Body of pancreas (tissue), 4 donors: ENCODE measurements around the gene ROR1. TPM values are rescaled to one million over a fixed set of nuclear protein-coding genes. Genes with fewer than 3 reads are reported as not detected.

ENCODE experiments used
- ATAC-seq: fragments of 150-250 bp; one replicate; pipeline ENCODE4 v1.9.1; 2016
- DNase-seq, 4 donors: peaks; one replicate each; pipeline ENCODE4 v3.0.0-alpha.2; 2019
- H3K27ac ChIP-seq, 4 donors: fragments of 200-600 bp; sonication (generic); 1 replicate in 3 of 4; 2 replicates in 1 of 4; pipeline versions ENCODE4 v1.5.1 to v1.6.1; 2016 to 2019; ENCODE audit warnings: mild to moderate bottlenecking in 1 of 4, mixed read lengths in 1 of 4, moderate library complexity in 1 of 4
- H3K27me3 ChIP-seq, 2 donors: fragments of 200-600 bp; sonication (generic); one replicate each; pipeline ENCODE4 v1.6.0; 2016; ENCODE audit warnings: mild to moderate bottlenecking in 1 of 2
- H3K36me3 ChIP-seq, 2 donors: fragments of 200-600 bp; sonication (generic); replicated peaks in 1 of 2; 2 replicates each; pipeline ENCODE4 v1.5.1; 2016; ENCODE audit warnings: low read depth in 2 of 2; ENCODE audit not compliant: insufficient read depth in 1 of 2
- H3K4me1 ChIP-seq: fragments of 200-600 bp; sonication (generic); one replicate; pipeline ENCODE4 v1.6.0; 2016
- H3K4me3 ChIP-seq, 2 donors: fragments of 200-600 bp; sonication (generic); 1 replicate in 1 of 2; 2 replicates in 1 of 2; pipeline ENCODE4 v1.5.1; 2016 to 2019
- H3K9me3 ChIP-seq, 3 donors: fragments of 200-600 bp; sonication (generic); 1 replicate in 2 of 3; 2 replicates in 1 of 3; pipeline ENCODE4 v1.5.1; 2016
- POLR2A ChIP-seq, 3 donors: fragments of 450-650 bp; IDR thresholded peaks; one replicate each; pipeline ENCODE4 v1.6.1; 2016; ENCODE audit warnings: antibody characterized with exemption in 3 of 3, mild to moderate bottlenecking in 2 of 3
- WGBS, 2 donors: methylation state at CpG; one replicate each; pipeline ENCODE4 v1.1.5; 2017; 5-methylcytosine and 5-hydroxymethylcytosine counted together
- intact Hi-C: fragments of 100-400 bp; cut with DNase I; formaldehyde crosslinking; loops from one replicate; pipeline ENCODE4 v1.15.1; 2023
- total RNA-seq, 2 donors: library from RNA; depleted of rRNA; stranded (reverse); fragments of >200 nt; gene quantifications; one replicate each; pipeline ENCODE4 v1.1.0, GENCODE V29; 2016
- TF ChIP-seq, protein P1 (sequence below), 7 experiments: fragments of 450-650 bp in 4 of 7; fragments of 200-600 bp in 3 of 7; sonication (generic) in 3 of 7; IDR thresholded peaks; one replicate each; pipeline ENCODE4 v1.5.1; 2016 to 2019; ENCODE audit warnings: antibody characterized with exemption in 7 of 7

ROR1 gene
- total RNA-seq, 2 donors from 2014 or later = 26.7 to 56.0 TPM

DNA sequence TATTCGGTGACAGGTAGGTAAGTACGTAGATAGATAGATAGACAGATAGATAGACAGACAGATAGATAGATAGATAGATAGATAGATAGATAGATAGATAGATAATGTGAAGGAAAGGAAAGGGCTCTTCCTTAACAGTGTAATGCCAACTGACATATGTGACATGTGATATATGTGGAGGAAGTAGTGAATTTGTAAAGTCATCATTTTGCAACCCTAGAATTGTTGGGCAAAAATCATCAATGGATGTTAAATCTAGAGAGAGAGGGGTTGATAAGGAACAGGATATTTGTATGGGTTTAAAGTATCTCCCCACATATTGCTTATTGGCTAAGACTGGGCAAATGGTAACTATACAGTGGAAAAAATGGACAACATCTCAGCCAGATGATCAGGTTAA, 166.6 kb downstream of the ROR1 start:
- no peaks in the 10 kb centered on the region for H3K27me3 ChIP-seq
- TF ChIP-seq, protein P1, sequence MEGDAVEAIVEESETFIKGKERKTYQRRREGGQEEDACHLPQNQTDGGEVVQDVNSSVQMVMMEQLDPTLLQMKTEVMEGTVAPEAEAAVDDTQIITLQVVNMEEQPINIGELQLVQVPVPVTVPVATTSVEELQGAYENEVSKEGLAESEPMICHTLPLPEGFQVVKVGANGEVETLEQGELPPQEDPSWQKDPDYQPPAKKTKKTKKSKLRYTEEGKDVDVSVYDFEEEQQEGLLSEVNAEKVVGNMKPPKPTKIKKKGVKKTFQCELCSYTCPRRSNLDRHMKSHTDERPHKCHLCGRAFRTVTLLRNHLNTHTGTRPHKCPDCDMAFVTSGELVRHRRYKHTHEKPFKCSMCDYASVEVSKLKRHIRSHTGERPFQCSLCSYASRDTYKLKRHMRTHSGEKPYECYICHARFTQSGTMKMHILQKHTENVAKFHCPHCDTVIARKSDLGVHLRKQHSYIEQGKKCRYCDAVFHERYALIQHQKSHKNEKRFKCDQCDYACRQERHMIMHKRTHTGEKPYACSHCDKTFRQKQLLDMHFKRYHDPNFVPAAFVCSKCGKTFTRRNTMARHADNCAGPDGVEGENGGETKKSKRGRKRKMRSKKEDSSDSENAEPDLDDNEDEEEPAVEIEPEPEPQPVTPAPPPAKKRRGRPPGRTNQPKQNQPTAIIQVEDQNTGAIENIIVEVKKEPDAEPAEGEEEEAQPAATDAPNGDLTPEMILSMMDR (IDR thresholded peaks at IDR 0.05) = no peak
- TF ChIP-seq POLR2A (IDR thresholded peaks at IDR 0.05) = no peak
- H3K4me3 ChIP-seq = no peak overlapping the region
- intact Hi-C loops = no loop called here
- peaks cover 14% of the 10 kb centered on the region for H3K4me1 ChIP-seq
- no peaks in the 10 kb centered on the region for H3K9me3 ChIP-seq
- ATAC-seq (no peak), DNase-seq (no peak)
- 78 to 100% methylated on average over 2 of the region's 2 CpGs for WGBS, 2 donors
- no peak overlapping the region for H3K27ac ChIP-seq
- H3K36me3 ChIP-seq = no peaks in the 10 kb centered on the region

DNA sequence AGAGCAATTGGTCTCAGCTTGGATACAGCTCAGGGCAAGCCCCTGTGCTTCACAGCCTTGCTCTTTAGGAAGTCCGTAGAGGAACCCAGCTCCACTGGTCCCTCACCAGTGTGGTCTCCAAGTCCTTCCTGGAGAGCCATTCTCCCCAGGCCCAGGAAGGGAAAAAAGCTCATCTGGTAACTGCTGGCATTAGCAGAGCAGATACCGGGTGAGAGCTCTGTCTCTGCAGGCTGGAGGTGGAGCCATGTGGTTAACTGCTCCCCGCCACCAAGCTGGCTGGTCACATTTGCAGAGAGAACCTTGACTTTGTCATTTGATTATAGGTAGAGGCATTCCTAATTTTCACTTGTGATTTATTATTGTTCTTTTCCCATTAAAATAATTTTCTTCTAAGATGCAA, 169.6 kb downstream of the ROR1 start:
- ATAC-seq = no peak
- Histone ChIP-seq H3K4me3 (no peak overlapping the region), H3K36me3 (no peaks in the 10 kb centered on the region), H3K4me1 (peaks cover 28% of the 10 kb centered on the region), H3K9me3 (no peaks in the 10 kb centered on the region), H3K27ac (no peak overlapping the region), H3K27me3 (no peaks in the 10 kb centered on the region)
- TF ChIP-seq, protein P1 (IDR thresholded peaks at IDR 0.05) = no peak
- no peak for TF ChIP-seq POLR2A (IDR thresholded peaks at IDR 0.05)
- intact Hi-C loops = no loop called here
- DNase-seq = no peak
- 67 to 89% methylated on average over 3 of the region's 3 CpGs for WGBS, 2 donors

DNA sequence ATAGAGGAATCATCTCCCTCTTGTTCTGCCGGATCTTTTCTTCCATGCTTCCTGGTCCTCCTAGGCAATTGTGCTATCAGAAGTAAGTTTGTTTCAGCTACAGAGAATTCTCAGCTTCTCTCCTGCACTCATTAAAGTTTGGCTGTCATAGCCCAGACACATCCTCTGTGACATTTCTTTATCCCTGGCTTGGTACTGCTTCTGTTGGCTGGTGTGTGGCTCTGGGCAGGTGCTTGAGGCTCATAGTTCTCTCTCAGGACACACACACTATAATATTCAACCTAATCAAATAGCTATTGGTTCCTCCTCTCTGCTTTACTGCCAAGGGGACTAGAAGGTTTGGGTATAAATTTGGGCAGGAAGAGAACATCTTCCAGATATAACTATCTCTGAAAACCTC, 172.1 kb downstream of the ROR1 start:
- no peaks in the 10 kb centered on the region for H3K36me3 ChIP-seq
- WGBS, 2 donors = 79 to 100% methylated on average over 1 of the region's 1 CpG
- no peaks in the 10 kb centered on the region for H3K27me3 ChIP-seq
- TF ChIP-seq, protein P1 (IDR thresholded peaks at IDR 0.05) = no peak
- no peak for TF ChIP-seq POLR2A (IDR thresholded peaks at IDR 0.05)
- no peaks in the 10 kb centered on the region for H3K9me3 ChIP-seq
- ATAC-seq = no peak
- H3K27ac ChIP-seq = no peak overlapping the region
- H3K4me1 ChIP-seq = peaks cover 53% of the 10 kb centered on the region
- no peak for DNase-seq
- no peak overlapping the region for H3K4me3 ChIP-seq
- intact Hi-C loops = no loop called here

DNA sequence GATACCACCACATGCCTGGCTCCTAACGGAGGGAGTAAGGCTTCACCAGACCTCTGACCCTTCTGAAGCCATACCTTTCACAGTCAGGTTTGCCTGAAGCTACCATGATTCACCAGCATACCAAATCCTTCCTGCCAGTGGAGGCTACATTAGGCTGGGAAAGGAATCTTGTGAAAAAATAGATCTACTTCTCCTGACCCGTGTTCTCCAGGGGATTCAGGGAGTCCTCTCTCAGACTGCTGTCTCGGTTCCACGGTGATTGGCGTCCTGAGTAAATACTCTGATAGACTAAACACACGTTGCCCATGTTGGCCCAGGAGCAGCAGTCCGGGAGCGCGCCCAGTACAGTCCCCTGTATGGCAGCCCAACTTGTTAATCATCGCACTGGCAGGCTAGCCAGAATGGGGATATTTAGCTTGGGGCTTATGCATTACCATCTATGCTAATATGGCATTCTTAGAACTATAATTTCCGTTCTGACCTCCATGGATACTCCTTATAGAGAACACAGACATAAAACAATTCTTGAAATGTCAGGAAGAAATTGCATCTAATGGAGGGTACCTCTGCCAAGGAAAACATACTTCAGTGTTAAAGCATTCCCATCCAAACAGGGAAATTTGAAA, 173.2 kb downstream of the ROR1 start:
- no peaks in the 10 kb centered on the region for H3K9me3 ChIP-seq
- 20 to 45% methylated on average over 11 of the region's 11 CpGs for WGBS, 2 donors
- DNase-seq (peak; percentile 76 to 87 (median 84)), ATAC-seq (peak; percentile 88)
- H3K36me3 ChIP-seq = no peaks in the 10 kb centered on the region
- H3K4me3 ChIP-seq = no peak overlapping the region
- peaks cover 57% of the 10 kb centered on the region for H3K4me1 ChIP-seq
- peak overlapping the region; percentile 41 to 78 (median 66) for H3K27ac ChIP-seq
- TF ChIP-seq POLR2A (IDR thresholded peaks at IDR 0.05) = no peak
- TF ChIP-seq, protein P1 (IDR thresholded peaks at IDR 0.05) = peak in 1 of 7 experiments; percentile 2
- H3K27me3 ChIP-seq = no peaks in the 10 kb centered on the region
- intact Hi-C loops = no loop called here

DNA sequence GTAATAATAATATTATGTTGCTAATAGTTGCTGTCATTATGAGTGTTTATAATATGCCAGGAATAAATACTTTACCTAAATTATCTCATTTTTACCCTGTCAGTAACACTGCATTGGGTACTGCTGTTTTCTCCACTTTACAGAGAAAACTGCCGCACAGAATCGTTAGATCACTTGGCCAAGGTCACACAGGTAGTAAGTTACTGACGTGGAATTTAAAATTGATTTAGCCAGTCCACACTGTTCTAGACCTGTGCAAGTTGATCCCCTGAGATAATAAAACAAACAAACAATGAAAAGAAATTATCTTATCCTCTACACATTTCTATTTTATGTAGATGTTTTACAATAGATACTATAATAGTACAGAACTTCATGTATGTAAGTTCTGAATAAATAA, 174.1 kb downstream of the ROR1 start:
- DNase-seq (peak in 1 of 4 donors; percentile 34), ATAC-seq (peak; percentile 70)
- no peaks in the 10 kb centered on the region for H3K36me3 ChIP-seq
- H3K9me3 ChIP-seq = no peaks in the 10 kb centered on the region
- intact Hi-C loops = no loop called here
- WGBS, 2 donors = 19 to 24% methylated on average over 3 of the region's 3 CpGs
- TF ChIP-seq POLR2A (IDR thresholded peaks at IDR 0.05) = no peak
- TF ChIP-seq, protein P1 (IDR thresholded peaks at IDR 0.05) = no peak
- H3K4me1 ChIP-seq = peaks cover 57% of the 10 kb centered on the region
- peak overlapping the region; percentile 41 to 72 (median 54) for H3K27ac ChIP-seq
- no peaks in the 10 kb centered on the region for H3K27me3 ChIP-seq
- H3K4me3 ChIP-seq = no peak overlapping the region
